ENCODE data around the gene COL13A1.

- TF ChIP-seq CTCF (IDR thresholded peaks at IDR 0.05) (no peak), POLR2A (IDR thresholded peaks at IDR 0.05) (no peak)
These were observed 113.5 kb downstream of the COL13A1 start for GRCh38 chr10:69915215-69915560.
